GM18520 (cell line): Measurements from ENCODE around the gene RNU11.
"Not testable (repeated sequence)": the region's sequence is repeated elsewhere in the genome, so short reads cannot be mapped to it uniquely, and the experiment has no call there.

ENCODE experiments used
- ATAC-seq: cut with Tn5 transposase; IDR thresholded peaks from one replicate; pipeline ENCODE4 v1.9.1; 2021; ENCODE audit not compliant: unreplicated experiment

Gene RNU11

GRCh38 chr1:28656335-28656734, 7.9 kb downstream of the RNU11 start:
- no peak for ATAC-seq

- ATAC-seq = no peak
Observed at GRCh38 chr1:28663871-28664470, 15.6 kb downstream of the RNU11 start.

- no peak for ATAC-seq
Observed at GRCh38 chr1:28666806-28667205, 18.4 kb downstream of the RNU11 start.

GRCh38 chr1:28668191-28668955, 20.0 kb downstream of the RNU11 start, which contains the start of gene GMEB1:
Gene GMEB1 (plus strand): TSS chr1:28668784. CDS start chr1:28683613, 14,829 bp downstream.
- peak; percentile 76 for ATAC-seq

GRCh38 chr1:28668956-28669723, 20.7 kb downstream of the RNU11 start:
- peak; percentile 32 for ATAC-seq

- no peak for ATAC-seq
Observed at GRCh38 chr1:28671254-28671780, 22.9 kb downstream of the RNU11 start.

GRCh38 chr1:28672971-28673370, 24.6 kb downstream of the RNU11 start:
- not testable (repeated sequence) for ATAC-seq

GRCh38 chr1:28675924-28676257, 27.5 kb downstream of the RNU11 start:
- no peak for ATAC-seq

- ATAC-seq = no peak
Observed at GRCh38 chr1:28680151-28680550, 31.8 kb downstream of the RNU11 start.

GRCh38 chr1:28682840-28683239, 34.4 kb downstream of the RNU11 start:
- ATAC-seq = no peak

- no peak for ATAC-seq
Observed at GRCh38 chr1:28684937-28685336, 36.5 kb downstream of the RNU11 start.

GRCh38 chr1:28691627-28692026, 43.2 kb downstream of the RNU11 start:
- ATAC-seq = not testable (repeated sequence)
